Stimulated activated CD8-positive, alpha-beta memory T cell treated with anti-CD3 and anti-CD28 coated beads, Interleukin-15, amount 100 ng/mL, for 24 hours (primary cell): ENCODE data around the gene RABGGTB.
"Not testable (repeated sequence)": the region's sequence is repeated elsewhere in the genome, so short reads cannot be mapped to it uniquely, and the experiment has no call there.

ENCODE experiments used
- DNase-seq: peaks from one replicate; pipeline ENCODE4 v3.0.0-alpha.2; 2020; ENCODE audit warnings: low read depth

The RABGGTB gene

GRCh38 chr1:75795703-75796193 is 9.7 kb downstream of the RABGGTB start:
- DNase-seq, result no peak

GRCh38 chr1:75796376-75797272 is 10.6 kb downstream of the RABGGTB start, which contains the start of gene MSH4:
Gene MSH4, plus strand, starts transcription at chr1:75796882. Its CDS starts 104 bp downstream, at chr1:75796986.
- no peak for DNase-seq

- no peak for DNase-seq
Observed at GRCh38 chr1:75797273-75797588, 11.2 kb downstream of the RABGGTB start.

- DNase-seq, result no peak
Observed at GRCh38 chr1:75797606-75798216, 11.7 kb downstream of the RABGGTB start.

- DNase-seq, result not testable (repeated sequence)
Observed at GRCh38 chr1:75801480-75801879, 15.4 kb downstream of the RABGGTB start.

- DNase-seq, result no peak
Observed at GRCh38 chr1:75808921-75809320, 22.9 kb downstream of the RABGGTB start.

GRCh38 chr1:75810113-75810512 is 24.1 kb downstream of the RABGGTB start:
- DNase-seq, result not testable (repeated sequence)

GRCh38 chr1:75811211-75811981 is 25.3 kb downstream of the RABGGTB start:
- no peak for DNase-seq

- no peak for DNase-seq
Observed at GRCh38 chr1:75812065-75812464, 26.0 kb downstream of the RABGGTB start.

- not testable (repeated sequence) for DNase-seq
Observed at GRCh38 chr1:75823596-75823995, 37.5 kb downstream of the RABGGTB start.

- DNase-seq, result no peak
Observed at GRCh38 chr1:75836528-75837100, 50.6 kb downstream of the RABGGTB start.

- no peak for DNase-seq
Observed at GRCh38 chr1:75838079-75838478, 52.0 kb downstream of the RABGGTB start.

- no peak for DNase-seq
Observed at GRCh38 chr1:75841421-75841820, 55.4 kb downstream of the RABGGTB start.
